ENCODE measurements around the gene ZNF276.

The ZNF276 gene

GRCh38 chr16:89716916-89717687 is 4.2 kb upstream of the ZNF276 start:
- DNase-seq: no peak

DNA sequence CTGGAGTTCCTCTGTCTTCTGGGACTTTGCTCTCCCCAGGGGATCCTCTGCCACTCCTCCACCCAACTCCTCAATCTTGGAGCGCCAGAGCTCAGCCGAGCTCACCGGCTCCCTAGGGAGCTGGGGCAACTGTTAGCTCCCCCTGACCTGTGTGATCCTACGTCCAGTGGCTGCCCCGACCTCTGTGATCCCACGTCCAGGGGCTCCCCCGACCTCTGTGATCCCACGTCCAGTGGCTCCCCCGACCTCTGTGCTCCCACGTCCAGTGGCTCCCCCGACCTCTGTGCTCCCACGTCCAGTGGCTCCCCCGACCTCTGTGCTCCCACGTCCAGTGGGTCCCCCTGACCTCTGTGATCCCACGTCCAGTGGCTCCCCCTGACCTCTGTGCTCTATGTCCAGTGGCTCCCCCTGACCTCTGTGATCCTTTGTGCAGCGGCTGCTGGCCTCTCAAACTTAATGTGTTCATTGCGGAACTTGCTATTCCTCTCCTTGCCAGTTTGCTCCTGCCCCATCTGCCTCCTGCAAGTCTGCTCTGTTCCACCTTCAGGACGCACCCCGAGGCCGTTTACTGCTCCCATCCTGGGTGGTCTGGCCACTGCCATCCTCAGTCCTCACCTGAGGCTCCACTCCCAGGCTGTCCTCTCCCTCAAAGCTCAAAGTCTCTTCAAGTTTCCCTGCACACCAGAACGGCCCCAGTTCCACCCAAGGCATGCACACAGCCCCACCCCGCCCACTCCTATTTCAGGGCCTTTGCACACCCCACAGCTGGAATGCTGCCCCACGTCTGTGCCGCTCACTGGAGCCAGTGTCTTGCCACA is 3.4 kb upstream of the ZNF276 start:
- no peak for DNase-seq

DNA sequence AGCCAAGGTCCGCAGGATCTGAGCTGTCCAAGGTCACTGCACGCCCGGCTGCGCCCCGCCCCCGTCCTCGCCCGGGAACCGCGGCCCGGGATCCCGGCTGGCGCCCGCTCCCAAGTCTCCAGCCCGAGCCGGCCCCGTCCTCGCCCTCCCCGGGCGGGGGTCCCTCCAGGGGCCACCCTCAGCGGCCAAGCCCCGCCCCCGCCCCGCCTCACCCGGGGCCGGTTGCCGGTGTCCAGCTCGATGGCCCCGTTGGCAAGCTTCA is 855 bp upstream of the ZNF276 start:
- DNase-seq: no peak

GRCh38 chr16:89721546-89722391 is 432 bp downstream of the ZNF276 start:
- peak; percentile 72 for DNase-seq

- DNase-seq: no peak
Observed at GRCh38 chr16:89722392-89723278, 1.3 kb downstream of the ZNF276 start.

DNA sequence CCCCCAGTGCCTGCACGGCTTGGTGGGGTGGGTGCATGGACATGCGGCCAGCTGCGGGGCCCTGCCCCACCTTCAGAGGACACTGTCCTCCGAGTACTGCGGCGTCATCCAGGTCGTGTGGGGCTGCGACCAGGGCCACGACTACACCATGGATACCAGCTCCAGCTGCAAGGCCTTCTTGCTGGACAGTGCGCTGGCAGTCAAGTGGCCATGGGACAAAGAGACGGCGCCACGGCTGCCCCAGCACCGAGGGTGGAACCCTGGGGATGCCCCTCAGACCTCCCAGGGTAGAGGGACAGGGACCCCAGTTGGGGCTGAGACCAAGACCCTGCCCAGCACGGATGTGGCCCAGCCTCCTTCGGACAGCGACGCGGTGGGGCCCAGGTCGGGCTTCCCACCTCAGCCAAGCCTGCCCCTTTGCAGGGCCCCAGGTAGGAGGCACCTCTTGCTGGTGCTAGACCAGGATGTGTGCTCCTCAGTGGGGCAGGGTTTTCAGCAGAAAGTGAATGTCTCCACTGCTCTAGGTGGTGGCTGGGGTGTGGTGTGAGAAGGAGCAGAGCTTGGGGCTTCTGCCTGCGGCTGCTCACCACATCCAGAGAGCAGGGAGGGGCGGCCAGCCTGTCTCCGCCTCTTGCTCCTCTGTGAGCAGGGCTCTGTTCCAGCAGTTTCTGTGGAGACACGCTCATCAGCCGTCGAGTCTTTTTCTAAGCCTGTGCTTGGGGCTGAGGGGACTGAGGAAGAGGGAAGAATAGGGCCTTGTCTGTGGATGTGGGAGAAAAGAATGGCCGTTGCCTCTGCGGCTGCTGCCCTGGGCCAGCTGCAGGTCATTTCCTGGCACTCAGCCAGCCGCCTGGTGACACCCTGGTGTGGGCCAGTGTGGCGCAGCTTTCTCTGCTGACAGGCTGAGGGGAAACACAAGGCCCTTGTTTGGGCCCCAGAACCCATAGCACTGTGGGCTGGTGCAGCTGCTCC is 2.2 kb downstream of the ZNF276 start:
- DNase-seq: peak; percentile 64

GRCh38 chr16:89727406-89728120 is 6.2 kb downstream of the ZNF276 start:
- no peak for DNase-seq

DNA sequence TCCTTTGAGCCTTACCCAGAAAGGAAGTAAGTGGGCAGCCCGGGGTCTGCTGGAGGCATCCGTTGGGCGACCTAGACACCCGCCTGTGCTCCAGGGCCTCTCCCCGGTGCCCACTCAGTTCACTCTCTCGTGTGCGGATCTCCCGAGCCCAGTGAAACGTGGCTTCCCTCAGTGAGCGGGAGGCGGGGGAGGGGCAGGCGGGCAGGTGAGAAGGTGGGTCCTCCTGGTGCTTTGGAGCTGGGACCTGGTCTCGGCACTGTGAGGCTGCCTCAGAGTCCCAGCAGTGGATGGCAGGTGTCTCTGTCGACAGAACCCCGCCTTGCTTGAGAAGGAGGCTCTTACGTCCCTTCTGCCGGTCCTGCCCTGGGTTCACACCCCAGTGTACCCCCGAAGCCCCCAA is 8.0 kb downstream of the ZNF276 start:
- no peak for DNase-seq

GRCh38 chr16:89729863-89730593 is 8.7 kb downstream of the ZNF276 start:
- no peak for DNase-seq

DNA sequence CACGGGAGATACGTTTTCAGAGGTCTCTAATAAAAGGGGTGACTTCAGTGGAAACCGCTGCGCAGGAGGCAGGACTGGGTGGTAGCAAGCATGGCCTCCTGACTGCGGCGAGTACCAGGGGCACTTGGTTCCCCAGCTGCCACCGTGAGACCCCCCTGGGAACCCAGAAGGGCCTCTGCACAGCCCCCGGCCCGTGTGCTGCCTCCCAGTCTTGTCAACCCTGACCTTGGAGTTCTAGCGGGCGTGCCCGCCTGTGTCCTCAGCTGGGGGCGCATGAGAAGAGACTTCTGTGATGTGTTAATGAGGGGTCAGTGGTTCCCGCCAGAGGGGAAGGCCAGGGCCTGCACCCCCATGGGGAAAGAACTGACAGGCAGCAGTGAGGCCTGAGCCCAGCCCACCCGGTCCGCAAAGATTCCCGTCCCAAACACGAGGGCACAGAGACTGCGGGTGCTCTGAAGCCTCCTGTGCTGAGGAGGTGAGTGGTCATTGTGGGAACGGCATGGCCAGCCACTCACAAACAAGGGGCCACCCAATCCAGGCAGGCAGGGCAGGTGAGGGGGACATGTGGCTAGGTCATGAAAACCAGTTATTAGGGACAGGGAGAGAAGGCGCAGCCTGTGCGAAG is 9.4 kb downstream of the ZNF276 start:
- no peak for DNase-seq

- no peak for DNase-seq
Observed at GRCh38 chr16:89732142-89732917, 11.0 kb downstream of the ZNF276 start.

GRCh38 chr16:89732918-89733242 is 11.5 kb downstream of the ZNF276 start:
- DNase-seq: no peak

DNA sequence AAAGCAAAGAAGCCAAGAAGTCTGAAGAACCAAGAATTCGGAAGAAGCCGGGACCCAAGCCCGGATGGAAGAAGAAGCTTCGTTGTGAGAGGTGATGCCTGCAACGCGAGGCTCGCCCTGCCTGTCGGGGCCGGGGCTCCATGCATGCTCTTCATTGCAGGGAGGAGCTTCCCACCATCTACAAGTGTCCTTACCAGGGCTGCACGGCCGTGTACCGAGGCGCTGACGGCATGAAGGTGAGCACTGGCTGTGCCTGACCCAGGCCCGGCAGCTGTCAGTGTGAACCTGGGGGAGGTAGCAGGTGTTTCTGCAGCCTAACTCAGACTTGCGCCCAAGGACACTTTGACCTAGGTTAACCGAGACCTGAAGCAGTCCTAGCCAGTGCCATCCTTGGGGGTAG is 12.0 kb downstream of the ZNF276 start:
- DNase-seq: no peak

- no peak for DNase-seq
Observed at GRCh38 chr16:89733792-89734191, 12.5 kb downstream of the ZNF276 start.

- DNase-seq: no peak
Observed at GRCh38 chr16:89736554-89736953, 15.2 kb downstream of the ZNF276 start.

GRCh38 chr16:89737341-89738071 is 16.2 kb downstream of the ZNF276 start:
- DNase-seq: no peak

- no peak for DNase-seq
Observed at GRCh38 chr16:89738072-89738377, 16.7 kb downstream of the ZNF276 start.

Data from right forelimb (tissue), 1 donor.